Cerebellar cortex (tissue), 1 donor: ENCODE results near the gene MRPS12.

Experiments
- DNase-seq: peaks from one replicate; pipeline ENCODE4 v3.0.0-alpha.2; 2015; ENCODE audit warnings: low spot score

Gene MRPS12

GRCh38 chr19:38975214-38975860 lies 44.6 kb downstream of the MRPS12 start, which contains the start of gene FBXO17:
Gene FBXO17 (minus strand): TSS chr19:38975742. CDS start chr19:38950319, 25,423 bp downstream.
- DNase-seq: peak; percentile 69

- peak; percentile 75 for DNase-seq
Observed at GRCh38 chr19:38975861-38976271, 45.1 kb downstream of the MRPS12 start.

GRCh38 chr19:38977445-38978325 lies 46.9 kb downstream of the MRPS12 start:
- DNase-seq: no peak

- DNase-seq: no peak
Observed at GRCh38 chr19:38978326-38978689, 47.6 kb downstream of the MRPS12 start.

- DNase-seq: no peak
Observed at GRCh38 chr19:38979812-38980211, 49.1 kb downstream of the MRPS12 start.

- DNase-seq: no peak
Observed at GRCh38 chr19:38980583-38981374, 50.0 kb downstream of the MRPS12 start.
